Body of pancreas (tissue), 4 donors: Measurements from ENCODE around the gene NMS. TPM values are rescaled to one million over a fixed set of nuclear protein-coding genes. Genes with fewer than 3 reads are reported as not detected.

Experiments used
- ATAC-seq: fragments of 150-250 bp; one replicate; pipeline ENCODE4 v1.9.1; 2016
- DNase-seq, 4 donors: peaks; one replicate each; pipeline ENCODE4 v3.0.0-alpha.2; 2019
- H3K27ac ChIP-seq, 4 donors: fragments of 200-600 bp; sonication (generic); 1 replicate in 3 of 4; 2 replicates in 1 of 4; pipeline versions ENCODE4 v1.5.1 to v1.6.1; 2016 to 2019; ENCODE audit warnings: mild to moderate bottlenecking in 1 of 4, mixed read lengths in 1 of 4, moderate library complexity in 1 of 4
- H3K27me3 ChIP-seq, 2 donors: fragments of 200-600 bp; sonication (generic); one replicate each; pipeline ENCODE4 v1.6.0; 2016; ENCODE audit warnings: mild to moderate bottlenecking in 1 of 2
- H3K36me3 ChIP-seq, 2 donors: fragments of 200-600 bp; sonication (generic); replicated peaks in 1 of 2; 2 replicates each; pipeline ENCODE4 v1.5.1; 2016; ENCODE audit warnings: low read depth in 2 of 2; ENCODE audit not compliant: insufficient read depth in 1 of 2
- H3K4me1 ChIP-seq: fragments of 200-600 bp; sonication (generic); one replicate; pipeline ENCODE4 v1.6.0; 2016
- H3K4me3 ChIP-seq, 2 donors: fragments of 200-600 bp; sonication (generic); 1 replicate in 1 of 2; 2 replicates in 1 of 2; pipeline ENCODE4 v1.5.1; 2016 to 2019
- H3K9me3 ChIP-seq, 3 donors: fragments of 200-600 bp; sonication (generic); 1 replicate in 2 of 3; 2 replicates in 1 of 3; pipeline ENCODE4 v1.5.1; 2016
- CTCF ChIP-seq, 7 experiments: fragments of 450-650 bp in 4 of 7; fragments of 200-600 bp in 3 of 7; sonication (generic) in 3 of 7; IDR thresholded peaks; one replicate each; pipeline ENCODE4 v1.5.1; 2016 to 2019; ENCODE audit warnings: antibody characterized with exemption in 7 of 7
- POLR2A ChIP-seq, 3 donors: fragments of 450-650 bp; IDR thresholded peaks; one replicate each; pipeline ENCODE4 v1.6.1; 2016; ENCODE audit warnings: antibody characterized with exemption in 3 of 3, mild to moderate bottlenecking in 2 of 3
- WGBS, 2 donors: methylation state at CpG; one replicate each; pipeline ENCODE4 v1.1.5; 2017; 5-methylcytosine and 5-hydroxymethylcytosine counted together
- intact Hi-C: fragments of 100-400 bp; cut with DNase I; formaldehyde crosslinking; loops from one replicate; pipeline ENCODE4 v1.15.1; 2023
- total RNA-seq, 2 donors: library from RNA; depleted of rRNA; stranded (reverse); fragments of >200 nt; gene quantifications; one replicate each; pipeline ENCODE4 v1.1.0, GENCODE V29; 2016

The NMS gene
- total RNA-seq, 2 donors from 2014 or later = not detected

GRCh38 chr2:100526868-100527267 is 56.6 kb downstream of the NMS start:
- TF ChIP-seq CTCF (IDR thresholded peaks at IDR 0.05) = no peak
- TF ChIP-seq POLR2A (IDR thresholded peaks at IDR 0.05) = no peak
- ATAC-seq = no peak
- DNase-seq = no peak
- Histone ChIP-seq H3K27ac (no peak overlapping the region), H3K27me3 (no peaks in the 10 kb centered on the region), H3K9me3 (no peaks in the 10 kb centered on the region), H3K4me3 (no peak overlapping the region), H3K4me1 (no peaks in the 10 kb centered on the region), H3K36me3 (no peaks in the 10 kb centered on the region)
- WGBS, 2 donors = 18 to 55% methylated on average over 1 of the region's 1 CpG
- intact Hi-C loops = no loop called here

GRCh38 chr2:100527440-100528015 is 57.2 kb downstream of the NMS start:
- Histone ChIP-seq H3K4me1 (no peaks in the 10 kb centered on the region), H3K36me3 (no peaks in the 10 kb centered on the region), H3K27ac (no peak overlapping the region), H3K9me3 (no peaks in the 10 kb centered on the region), H3K4me3 (no peak overlapping the region), H3K27me3 (no peaks in the 10 kb centered on the region)
- DNase-seq = no peak
- no peak for ATAC-seq
- TF ChIP-seq CTCF (IDR thresholded peaks at IDR 0.05) = no peak
- no peak for TF ChIP-seq POLR2A (IDR thresholded peaks at IDR 0.05)
- intact Hi-C loops = no loop called here
- 75 to 91% methylated on average over 6 to 7 of the region's 7 CpGs for WGBS, 2 donors

GRCh38 chr2:100529176-100529575 is 58.9 kb downstream of the NMS start:
- intact Hi-C loops = no loop called here
- Histone ChIP-seq H3K4me3 (no peak overlapping the region), H3K27me3 (no peaks in the 10 kb centered on the region), H3K36me3 (no peaks in the 10 kb centered on the region), H3K4me1 (no peaks in the 10 kb centered on the region), H3K27ac (no peak overlapping the region), H3K9me3 (no peaks in the 10 kb centered on the region)
- TF ChIP-seq POLR2A (IDR thresholded peaks at IDR 0.05) = no peak
- TF ChIP-seq CTCF (IDR thresholded peaks at IDR 0.05) = no peak
- ATAC-seq = no peak
- DNase-seq = no peak
- WGBS, 2 donors = 81 to 85% methylated on average over 8 of the region's 8 CpGs

- TF ChIP-seq CTCF (IDR thresholded peaks at IDR 0.05) = no peak
- no peak for TF ChIP-seq POLR2A (IDR thresholded peaks at IDR 0.05)
- ATAC-seq = no peak
- WGBS, 2 donors = 67 to 70% methylated on average over 4 to 6 of the region's 6 CpGs
- intact Hi-C loops = no loop called here
- Histone ChIP-seq H3K4me3 (no peak overlapping the region), H3K36me3 (no peaks in the 10 kb centered on the region), H3K4me1 (no peaks in the 10 kb centered on the region), H3K27me3 (no peaks in the 10 kb centered on the region), H3K27ac (no peak overlapping the region), H3K9me3 (no peaks in the 10 kb centered on the region)
- DNase-seq = no peak
Measured at GRCh38 chr2:100529900-100530299, 59.6 kb downstream of the NMS start.

Other genes starting within 250 kb of the NMS start
- gene LONRF2, start 148.0 kb upstream of the NMS start, total RNA-seq = 10 to 100 TPM; 12.5 to 14.2 TPM
- 10 to 100 TPM in 1 of 2 donors, 1 to 10 TPM in 1; 2.3 to 13.0 TPM for gene CHST10, start 52.8 kb upstream of the NMS start, total RNA-seq
- gene PDCL3, start 92.5 kb downstream of the NMS start, total RNA-seq = 1 to 10 TPM; 3.4 to 9.2 TPM